Thyroid gland (tissue), 4 donors: ENCODE results near the gene TRAIP. TPM values are rescaled to one million over a fixed set of nuclear protein-coding genes. Genes with fewer than 3 reads are reported as not detected.

Source experiments
- DNase-seq, 2 donors: peaks; one replicate each; pipeline ENCODE4 v3.0.0-alpha.2; 2019
- H3K27ac ChIP-seq, 3 donors: fragments of 200-600 bp; sonication (generic); 1 replicate in 2 of 3; 2 replicates in 1 of 3; pipeline ENCODE4 v1.5.1; 2016 to 2019; ENCODE audit warnings: mild to moderate bottlenecking in 1 of 3, moderate library complexity in 1 of 3
- H3K27me3 ChIP-seq: fragments of 200-600 bp; sonication (generic); one replicate; pipeline ENCODE4 v1.5.1; 2019
- H3K36me3 ChIP-seq, 2 donors: fragments of 200-600 bp; sonication (generic); one replicate each; pipeline ENCODE4 v1.5.1; 2016 to 2019
- H3K4me1 ChIP-seq, 2 donors: fragments of 200-600 bp; sonication (generic); one replicate each; pipeline ENCODE4 v1.5.1; 2017 to 2019
- H3K4me3 ChIP-seq, 3 donors: fragments of 200-600 bp; sonication (generic); replicated peaks in 1 of 3; 1 replicate in 2 of 3; 2 replicates in 1 of 3; pipeline ENCODE4 v1.5.1; 2016; ENCODE audit warnings: mild to moderate bottlenecking in 1 of 3
- H3K9me3 ChIP-seq: fragments of 200-600 bp; sonication (generic); one replicate; pipeline ENCODE4 v1.5.1; 2017
- POLR2A ChIP-seq, 2 donors: fragments of 450-650 bp; IDR thresholded peaks; one replicate each; pipeline ENCODE4 v1.6.1; 2017; ENCODE audit warnings: antibody characterized with exemption in 2 of 2, mild to moderate bottlenecking in 2 of 2, moderate library complexity in 1 of 2
- WGBS, 2 donors: methylation state at CpG; one replicate each; pipeline ENCODE4 v1.1.5; 2017; 5-methylcytosine and 5-hydroxymethylcytosine counted together
- intact Hi-C: fragments of 100-400 bp; cut with DNase I; formaldehyde crosslinking; loops from one replicate; pipeline ENCODE4 v1.15.1; 2023
- total RNA-seq, 4 donors: library from RNA; depleted of rRNA; stranded (reverse); fragments of >200 nt; gene quantifications; one replicate each; pipeline ENCODE4 v1.2.3, GENCODE V29; 2016
- TF ChIP-seq, protein P1 (sequence below), 6 experiments: fragments of 200-600 bp in 3 of 6; fragments of 450-650 bp in 3 of 6; sonication (generic) in 3 of 6; IDR thresholded peaks; one replicate each; pipeline ENCODE4 v1.5.1; 2016 to 2019; ENCODE audit warnings: antibody characterized with exemption in 6 of 6, mild to moderate bottlenecking in 2 of 6, inconsistent platforms in 1 of 6, moderate library complexity in 1 of 6

The TRAIP gene
- total RNA-seq, 4 donors from 2014 or later: 0.73 to 7.0 (median 3.3) TPM

DNA sequence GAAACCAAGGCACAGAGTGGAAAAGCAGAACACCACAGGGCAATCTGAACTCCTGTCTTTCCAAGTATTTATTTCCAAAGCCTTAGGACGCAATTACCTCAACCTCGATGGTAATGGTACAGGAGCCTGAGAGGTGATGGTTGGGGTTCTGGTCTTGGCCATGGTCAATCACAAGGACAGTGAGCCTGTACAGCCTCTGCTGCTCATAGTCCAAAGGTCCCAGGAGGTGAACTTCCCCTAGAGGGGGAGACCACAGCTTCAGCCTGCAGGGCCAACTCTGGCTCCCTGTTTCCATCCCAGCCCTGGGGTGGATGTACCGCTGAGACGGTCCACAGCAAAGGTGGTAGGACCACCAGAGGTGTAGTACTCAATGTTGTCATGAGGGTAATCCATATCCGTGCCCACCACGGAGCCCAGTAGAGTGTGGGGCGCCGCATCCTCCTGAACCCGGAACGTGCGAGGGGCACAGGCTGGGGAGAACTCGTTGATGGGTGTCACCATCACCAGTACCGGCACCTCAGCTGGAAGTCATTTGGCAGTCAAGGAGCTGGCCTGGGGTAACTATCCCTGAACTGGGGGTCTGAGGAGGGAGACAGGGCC, 62.8 kb downstream of the TRAIP start:
- no peaks in the 10 kb centered on the region for H3K27me3 ChIP-seq
- no peak overlapping the region for H3K27ac ChIP-seq
- H3K4me3 ChIP-seq: no peak overlapping the region
- WGBS, 2 donors: 98 to 100% methylated on average over 5 to 12 of the region's 13 CpGs
- no peaks in the 10 kb centered on the region for H3K36me3 ChIP-seq
- no peak for DNase-seq
- H3K4me1 ChIP-seq: no peaks in the 10 kb centered on the region
- no peaks in the 10 kb centered on the region for H3K9me3 ChIP-seq
- intact Hi-C loops: no loop called here
- TF ChIP-seq, protein P1, sequence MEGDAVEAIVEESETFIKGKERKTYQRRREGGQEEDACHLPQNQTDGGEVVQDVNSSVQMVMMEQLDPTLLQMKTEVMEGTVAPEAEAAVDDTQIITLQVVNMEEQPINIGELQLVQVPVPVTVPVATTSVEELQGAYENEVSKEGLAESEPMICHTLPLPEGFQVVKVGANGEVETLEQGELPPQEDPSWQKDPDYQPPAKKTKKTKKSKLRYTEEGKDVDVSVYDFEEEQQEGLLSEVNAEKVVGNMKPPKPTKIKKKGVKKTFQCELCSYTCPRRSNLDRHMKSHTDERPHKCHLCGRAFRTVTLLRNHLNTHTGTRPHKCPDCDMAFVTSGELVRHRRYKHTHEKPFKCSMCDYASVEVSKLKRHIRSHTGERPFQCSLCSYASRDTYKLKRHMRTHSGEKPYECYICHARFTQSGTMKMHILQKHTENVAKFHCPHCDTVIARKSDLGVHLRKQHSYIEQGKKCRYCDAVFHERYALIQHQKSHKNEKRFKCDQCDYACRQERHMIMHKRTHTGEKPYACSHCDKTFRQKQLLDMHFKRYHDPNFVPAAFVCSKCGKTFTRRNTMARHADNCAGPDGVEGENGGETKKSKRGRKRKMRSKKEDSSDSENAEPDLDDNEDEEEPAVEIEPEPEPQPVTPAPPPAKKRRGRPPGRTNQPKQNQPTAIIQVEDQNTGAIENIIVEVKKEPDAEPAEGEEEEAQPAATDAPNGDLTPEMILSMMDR (IDR thresholded peaks at IDR 0.05): no peak
- TF ChIP-seq POLR2A (IDR thresholded peaks at IDR 0.05): no peak

DNA sequence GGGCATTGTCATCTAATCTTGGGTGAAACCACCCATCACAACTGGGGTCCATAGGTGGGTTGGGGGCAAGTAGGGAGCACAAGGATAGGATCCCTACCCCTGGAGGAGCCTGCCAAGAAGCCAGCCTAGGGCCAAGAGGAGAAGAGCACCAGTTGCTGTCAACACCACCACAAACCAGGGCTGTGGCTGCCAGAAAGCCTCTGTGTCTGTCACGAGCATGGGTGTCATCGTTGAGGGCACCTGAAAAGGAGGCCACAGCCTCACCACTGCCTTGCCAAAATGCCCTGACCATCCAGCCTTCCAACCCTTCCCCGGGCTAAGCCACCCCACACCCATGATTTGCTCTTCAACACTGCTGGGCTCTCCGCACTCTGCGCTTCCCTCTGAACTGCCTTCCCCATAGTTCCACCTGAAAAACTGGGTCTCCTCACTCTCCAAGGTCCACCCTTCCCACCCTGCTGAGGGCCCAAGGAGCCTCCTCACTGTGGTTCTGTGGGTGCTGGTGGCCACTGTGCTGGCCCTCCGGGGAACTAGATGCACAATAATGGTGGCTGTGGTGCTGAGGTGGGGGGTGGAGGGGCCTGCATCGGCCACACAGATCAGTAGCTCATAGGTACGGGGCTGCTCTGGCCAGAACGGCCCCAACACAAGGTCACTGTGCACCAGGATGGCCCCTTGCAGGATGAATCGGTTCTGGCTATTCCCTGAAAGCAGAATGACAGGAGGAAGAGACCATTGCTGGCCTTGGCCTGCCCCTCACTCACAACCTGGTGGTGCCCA, 63.8 kb downstream of the TRAIP start:
- Histone ChIP-seq H3K4me3 (no peak overlapping the region), H3K36me3 (no peaks in the 10 kb centered on the region), H3K9me3 (no peaks in the 10 kb centered on the region), H3K27ac (no peak overlapping the region), H3K27me3 (no peaks in the 10 kb centered on the region), H3K4me1 (peaks cover 0 to under 1% of the 10 kb centered on the region in 2 donors)
- intact Hi-C loops: no loop called here
- 86 to 89% methylated on average over 10 of the region's 10 CpGs for WGBS, 2 donors
- TF ChIP-seq POLR2A (IDR thresholded peaks at IDR 0.05): no peak
- TF ChIP-seq, protein P1 (IDR thresholded peaks at IDR 0.05): no peak
- no peak for DNase-seq

DNA sequence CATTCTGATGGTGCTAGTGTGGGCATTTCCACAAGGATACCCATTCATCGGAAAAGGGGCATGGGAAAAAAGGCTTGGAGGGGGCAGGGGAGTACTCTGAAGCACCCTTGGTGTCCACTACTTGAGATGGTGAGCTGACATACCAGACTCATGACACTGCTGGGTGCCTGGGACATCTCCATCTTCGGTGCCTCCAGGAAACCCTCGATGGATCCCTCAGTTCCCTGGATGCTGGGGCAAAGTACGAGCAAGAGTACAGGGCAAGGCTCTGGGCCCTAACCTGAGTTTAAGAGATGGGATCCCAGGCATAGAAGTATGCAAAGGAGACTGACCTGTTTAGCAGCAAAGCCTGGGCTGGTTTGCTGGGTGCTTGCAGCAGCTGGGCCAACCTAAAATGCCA, 64.8 kb downstream of the TRAIP start:
- Histone ChIP-seq H3K27ac (no peak overlapping the region), H3K27me3 (no peaks in the 10 kb centered on the region), H3K9me3 (no peaks in the 10 kb centered on the region), H3K4me1 (peaks cover 5 to 9% of the 10 kb centered on the region in 2 donors), H3K4me3 (no peak overlapping the region), H3K36me3 (no peaks in the 10 kb centered on the region)
- intact Hi-C loops: no loop called here
- WGBS, 2 donors: 85 to 95% methylated on average over 4 of the region's 4 CpGs
- TF ChIP-seq, protein P1 (IDR thresholded peaks at IDR 0.05): no peak
- no peak for TF ChIP-seq POLR2A (IDR thresholded peaks at IDR 0.05)
- no peak for DNase-seq

DNA sequence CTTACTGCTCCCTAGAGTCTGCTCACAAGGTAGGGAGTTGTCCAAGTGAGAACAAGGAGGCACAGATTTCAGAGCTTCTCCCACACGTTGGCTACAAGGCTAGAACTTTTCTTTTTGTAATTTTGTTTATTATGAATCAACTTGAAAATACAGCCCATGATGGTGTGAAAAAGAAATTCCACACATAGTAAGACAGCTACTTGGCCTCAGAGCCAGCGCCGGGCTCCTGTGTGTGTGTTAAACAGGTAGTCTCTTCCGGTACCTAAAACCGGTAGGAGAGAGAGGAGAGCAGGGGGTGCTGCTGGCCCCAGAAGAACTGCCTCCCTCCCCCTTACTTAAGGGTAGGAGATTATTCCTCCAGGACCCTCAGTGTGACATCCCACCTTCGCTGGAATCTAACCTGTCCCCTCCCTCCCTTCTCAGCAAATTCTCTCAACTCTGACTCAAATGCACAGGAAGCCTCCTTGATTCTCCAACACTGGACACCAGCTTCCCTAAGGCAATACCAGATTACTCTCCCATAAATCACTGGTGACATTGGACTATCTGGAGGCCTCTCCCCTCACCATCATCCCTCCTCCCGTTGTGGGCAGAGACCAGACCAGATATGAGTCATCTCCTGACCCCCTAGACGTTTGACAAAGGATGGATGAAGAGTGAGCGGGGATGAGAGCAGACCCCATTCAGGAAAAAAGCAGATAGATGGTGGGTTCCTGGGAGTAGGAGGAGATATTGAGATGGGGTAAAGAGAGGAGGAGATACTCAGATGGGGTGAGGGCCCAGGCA, 65.5 kb downstream of the TRAIP start:
- intact Hi-C loops: no loop called here
- no peak for DNase-seq
- H3K4me3 ChIP-seq: no peak overlapping the region
- WGBS, 2 donors: 69 to 73% methylated on average over 9 of the region's 9 CpGs
- no peak for TF ChIP-seq POLR2A (IDR thresholded peaks at IDR 0.05)
- TF ChIP-seq, protein P1 (IDR thresholded peaks at IDR 0.05): no peak
- no peak overlapping the region for H3K27ac ChIP-seq
- H3K27me3 ChIP-seq: no peaks in the 10 kb centered on the region
- no peaks in the 10 kb centered on the region for H3K36me3 ChIP-seq
- H3K4me1 ChIP-seq: peaks cover 5 to 9% of the 10 kb centered on the region in 2 donors
- H3K9me3 ChIP-seq: no peaks in the 10 kb centered on the region
